HEK293T (cell line): ENCODE results near the gene GIN1.

ENCODE experiments used
- CTCF ChIA-PET: fragments of 350-600 bp; formaldehyde crosslinking; extraction: SDS; loops from one replicate; lab custom pipeline; 2021; ENCODE audit warnings: antibody characterized with exemption, inconsistent platforms; lab: Yijun Ruan, JAX
- POLR2A ChIA-PET: fragments of 350-600 bp; formaldehyde crosslinking; extraction: SDS; loops from one replicate; lab custom pipeline; 2020; ENCODE audit warnings: antibody characterized with exemption, inconsistent platforms; lab: Yijun Ruan, JAX
- DNase-seq: peaks from one replicate; pipeline ENCODE4 v3.0.0; 2012; ENCODE audit warnings: mixed read lengths; ENCODE audit errors: extremely low spot score
- ARNT ChIP-seq: fragments of 450-650 bp; IDR thresholded peaks from 2 replicates; pipeline ENCODE4 v1.6.1; 2017; ENCODE audit warnings: mild to moderate bottlenecking
- BHLHE40 ChIP-seq: fragments of 450-650 bp; IDR thresholded peaks from 2 replicates; pipeline ENCODE4 v1.6.1; 2016; ENCODE audit warnings: mild to moderate bottlenecking, moderate library complexity, borderline replicate concordance
- CTBP1 ChIP-seq: fragments of 450-650 bp; IDR thresholded peaks from 2 replicates; pipeline ENCODE4 v1.6.1; 2016; ENCODE audit warnings: borderline replicate concordance
- ELF4 ChIP-seq: fragments of 450-650 bp; IDR thresholded peaks from 2 replicates; pipeline ENCODE4 v1.6.1; 2017; ENCODE audit warnings: antibody characterized with exemption
- FOXA1 ChIP-seq: fragments of 450-650 bp; IDR thresholded peaks from 2 replicates; pipeline ENCODE4 v1.6.1; 2016; ENCODE audit warnings: mild to moderate bottlenecking
- FOXK2 ChIP-seq: fragments of 450-650 bp; IDR thresholded peaks from 2 replicates; pipeline ENCODE4 v1.6.1; 2016; ENCODE audit warnings: mild to moderate bottlenecking
- FOXM1 ChIP-seq: fragments of 450-650 bp; IDR thresholded peaks from 2 replicates; pipeline ENCODE4 v1.6.1; 2017; ENCODE audit warnings: mild to moderate bottlenecking, borderline replicate concordance
- HDGF ChIP-seq: fragments of 450-650 bp; IDR thresholded peaks from 2 replicates; pipeline ENCODE4 v1.6.1; 2017; ENCODE audit warnings: antibody characterized with exemption, borderline replicate concordance
- L3MBTL2 ChIP-seq: fragments of 450-650 bp; conservative IDR thresholded peaks from 2 replicates; pipeline ENCODE4 v1.6.1; 2016; ENCODE audit warnings: mild to moderate bottlenecking
- LEF1 ChIP-seq: fragments of 450-650 bp; IDR thresholded peaks from 2 replicates; pipeline ENCODE4 v1.6.1; 2017; ENCODE audit warnings: mild to moderate bottlenecking, borderline replicate concordance
- NFRKB ChIP-seq: fragments of 450-650 bp; IDR thresholded peaks from 2 replicates; pipeline ENCODE4 v1.6.1; 2016; ENCODE audit warnings: mild to moderate bottlenecking, moderate library complexity
- PKNOX1 ChIP-seq: fragments of 450-650 bp; IDR thresholded peaks from 2 replicates; pipeline ENCODE4 v1.6.1; 2016
- SP1 ChIP-seq: fragments of 450-650 bp; IDR thresholded peaks from 2 replicates; pipeline ENCODE4 v1.6.1; 2017
- SUZ12 ChIP-seq: fragments of 450-650 bp; IDR thresholded peaks from 2 replicates; pipeline ENCODE4 v1.6.1; 2016; ENCODE audit warnings: mild to moderate bottlenecking
- TARDBP ChIP-seq: fragments of 450-650 bp; IDR thresholded peaks from 2 replicates; pipeline ENCODE4 v1.6.1; 2016
- ZNF384 ChIP-seq: fragments of 450-650 bp; IDR thresholded peaks from 2 replicates; pipeline ENCODE4 v1.6.1; 2016

GIN1 gene

GRCh38 chr5:103114440-103114839 lies 5.5 kb downstream of the GIN1 start:
- CTCF ChIA-PET: no interaction called here
- no peak for DNase-seq

GRCh38 chr5:103112910-103113309 lies 7.0 kb downstream of the GIN1 start:
- no peak for DNase-seq
- POLR2A ChIA-PET: interaction anchor here (1.4 kb wide), 1 partner anchor 146 kb away, joined by 4 read pairs; the partner anchor contains the start of gene MACIR
- CTCF ChIA-PET: interaction anchor here (0.6 to 0.7 kb wide), 2 partner anchors 7 to 373 kb away, joined by 3 to 6 read pairs; partner anchors contain the start of gene PPIP5K2
- TF ChIP-seq SUZ12: no peak
- TF ChIP-seq BHLHE40: no peak
- no peak for TF ChIP-seq PKNOX1
- TF ChIP-seq ARNT: no peak

More at GRCh38 chr5:103114440-103114839, 5.5 kb downstream of the GIN1 start:
- POLR2A ChIA-PET: no interaction called here
- TF ChIP-seq SP1 (no peak), L3MBTL2 (no peak), ELF4 (no peak), TARDBP (no peak)

GRCh38 chr5:103111468-103111867 lies 8.5 kb downstream of the GIN1 start:
- TF ChIP-seq PKNOX1 (no peak), FOXA1 (no peak), TARDBP (no peak), ARNT (no peak)
- CTCF ChIA-PET: no interaction called here
- POLR2A ChIA-PET: interaction anchor here (1.0 kb wide), 1 partner anchor 8 kb away, joined by 3 read pairs; the partner anchor contains the start of genes GIN1 and PPIP5K2
- no peak for DNase-seq

GRCh38 chr5:103110403-103110802 lies 9.5 kb downstream of the GIN1 start:
- no peak for TF ChIP-seq FOXA1
- no peak for TF ChIP-seq SP1
- TF ChIP-seq L3MBTL2: no peak
- no peak for TF ChIP-seq LEF1
- no peak for TF ChIP-seq FOXK2
- no peak for TF ChIP-seq FOXM1
- TF ChIP-seq NFRKB: no peak
- TF ChIP-seq HDGF: no peak
- no peak for TF ChIP-seq TARDBP
- no peak for TF ChIP-seq ZNF384
- no peak for TF ChIP-seq CTBP1
- no peak for TF ChIP-seq BHLHE40
- TF ChIP-seq PKNOX1: no peak
- ChIA-PET CTCF (no interaction called here), POLR2A (no interaction called here)
- no peak for DNase-seq

GRCh38 chr5:103109277-103109676 lies 10.7 kb downstream of the GIN1 start:
- TF ChIP-seq CTBP1 (no peak), FOXM1 (no peak), PKNOX1 (no peak), LEF1 (no peak), NFRKB (no peak), ELF4 (no peak), ZNF384 (no peak), TARDBP (no peak), SUZ12 (no peak), FOXA1 (no peak)
- POLR2A ChIA-PET: interaction anchor here (0.8 kb wide), 1 partner anchor 11 kb away, joined by 3 read pairs; the partner anchor contains the start of genes GIN1 and PPIP5K2
- no peak for DNase-seq
- CTCF ChIA-PET: no interaction called here

GRCh38 chr5:103108086-103108485 lies 11.9 kb downstream of the GIN1 start:
- DNase-seq: no peak
- POLR2A ChIA-PET: no interaction called here
- CTCF ChIA-PET: no interaction called here
- TF ChIP-seq CTBP1: no peak
- TF ChIP-seq SUZ12: no peak
- no peak for TF ChIP-seq NFRKB
- TF ChIP-seq ZNF384: no peak
- no peak for TF ChIP-seq BHLHE40
- no peak for TF ChIP-seq FOXM1
- TF ChIP-seq TARDBP: no peak
- no peak for TF ChIP-seq FOXA1
- TF ChIP-seq L3MBTL2: no peak
- TF ChIP-seq LEF1: no peak

- no peak for DNase-seq
- no peak for TF ChIP-seq FOXA1
- TF ChIP-seq PKNOX1: no peak
- TF ChIP-seq ZNF384: no peak
- no peak for TF ChIP-seq L3MBTL2
- TF ChIP-seq CTBP1: no peak
- no peak for TF ChIP-seq FOXM1
- ChIA-PET POLR2A (interaction anchor here (0.6 kb wide), 1 partner anchor 17 kb away, joined by 3 read pairs; the partner anchor contains the start of genes GIN1 and PPIP5K2), CTCF (no interaction called here)
These were observed 17.7 kb downstream of the GIN1 start for GRCh38 chr5:103102234-103102633.
